Neural progenitor cell (in vitro differentiated cells): ENCODE measurements around the gene TMEM175. TPM values are rescaled to one million over a fixed set of nuclear protein-coding genes. Genes with fewer than 3 reads are reported as not detected.

Experiments
- DNase-seq: peaks from one replicate; pipeline ENCODE4 v3.0.0-alpha.2; 2016; ENCODE audit warnings: low spot score
- H2AFZ ChIP-seq: fragments of 200-600 bp; sonication (generic); replicated peaks from 2 replicates; pipeline ENCODE4 v1.6.1; 2016; ENCODE audit warnings: antibody characterized with exemption
- H3F3A ChIP-seq: fragments of 200-600 bp; sonication (generic); 2 replicates; pipeline ENCODE4 v1.6.1; 2016; ENCODE audit warnings: antibody characterized with exemption, low read depth
- H3K27ac ChIP-seq: fragments of 200-600 bp; sonication (generic); 2 replicates; pipeline ENCODE4 v1.5.1; 2016; ENCODE audit warnings: mild to moderate bottlenecking
- H3K27me3 ChIP-seq: fragments of 200-600 bp; sonication (generic); 2 replicates; pipeline ENCODE4 v1.6.1; 2016; ENCODE audit warnings: mild to moderate bottlenecking, moderate library complexity
- H3K36me3 ChIP-seq: fragments of 200-600 bp; sonication (generic); 2 replicates; pipeline ENCODE4 v1.5.1; 2016
- H3K4me1 ChIP-seq: fragments of 200-600 bp; sonication (generic); 2 replicates; pipeline ENCODE4 v1.6.1; 2016; ENCODE audit warnings: mixed run types
- H3K4me2 ChIP-seq: fragments of 200-600 bp; sonication (generic); 2 replicates; pipeline ENCODE4 v1.6.1; 2016
- H3K4me3 ChIP-seq: fragments of 200-600 bp; sonication (generic); 2 replicates; pipeline ENCODE4 v1.5.1; 2016
- H3K79me2 ChIP-seq: fragments of 200-600 bp; sonication (generic); 2 replicates; pipeline ENCODE4 v1.6.1; 2016; ENCODE audit warnings: low read depth
- H3K9ac ChIP-seq: fragments of 200-600 bp; sonication (generic); 2 replicates; pipeline ENCODE4 v1.6.1; 2016
- H3K9me3 ChIP-seq: fragments of 200-600 bp; sonication (generic); 2 replicates; pipeline ENCODE4 v1.5.1; 2016; ENCODE audit warnings: low read depth
- H4K20me1 ChIP-seq: fragments of 200-600 bp; sonication (generic); 2 replicates; pipeline ENCODE4 v1.6.1; 2016; ENCODE audit warnings: low read depth
- H3K27ac Mint-ChIP-seq: 3 replicates; pipeline ENCODE4 v1.8.0; 2021; ENCODE audit warnings: mixed read lengths
- H3K27me3 Mint-ChIP-seq: 2 replicates; pipeline ENCODE4 v1.8.0; 2022; ENCODE audit warnings: low read depth, mild to moderate bottlenecking, inconsistent platforms, moderate library complexity, mixed read lengths; ENCODE audit not compliant: insufficient read depth
- H3K36me3 Mint-ChIP-seq: 3 replicates; pipeline ENCODE4 v1.8.0; 2021; ENCODE audit warnings: mixed read lengths
- H3K4me1 Mint-ChIP-seq: 3 replicates; pipeline ENCODE4 v1.8.0; 2021; ENCODE audit warnings: mixed read lengths
- H3K4me3 Mint-ChIP-seq: 3 replicates; pipeline ENCODE4 v1.8.0; 2021; ENCODE audit warnings: mild to moderate bottlenecking, moderate library complexity, mixed read lengths
- H3K9me3 Mint-ChIP-seq: 3 replicates; pipeline ENCODE4 v1.8.0; 2020; ENCODE audit warnings: mixed read lengths
- EZH2 ChIP-seq: fragments of 200-600 bp; sonication (generic); IDR thresholded peaks from 2 replicates; pipeline ENCODE4 v1.6.1; 2017; ENCODE audit warnings: antibody characterized with exemption, mild to moderate bottlenecking, moderate library complexity
- EZH2phosphoT487 ChIP-seq: fragments of 200-600 bp; sonication (generic); IDR thresholded peaks from 2 replicates; pipeline ENCODE4 v1.6.1; 2017; ENCODE audit warnings: antibody characterized with exemption
- total RNA-seq: library from RNA; depleted of rRNA; stranded (reverse); fragments of >200 nt; gene quantifications from 2 replicates; pipeline ENCODE4 v1.2.3, GENCODE V29; 2015; ENCODE audit warnings: low replicate concordance
- TF ChIP-seq, protein P1 (sequence below): fragments of 200-600 bp; sonication (generic); IDR thresholded peaks from 2 replicates; pipeline ENCODE4 v1.5.1; 2017; ENCODE audit warnings: antibody characterized with exemption, mild to moderate bottlenecking

TMEM175 gene, protein sequence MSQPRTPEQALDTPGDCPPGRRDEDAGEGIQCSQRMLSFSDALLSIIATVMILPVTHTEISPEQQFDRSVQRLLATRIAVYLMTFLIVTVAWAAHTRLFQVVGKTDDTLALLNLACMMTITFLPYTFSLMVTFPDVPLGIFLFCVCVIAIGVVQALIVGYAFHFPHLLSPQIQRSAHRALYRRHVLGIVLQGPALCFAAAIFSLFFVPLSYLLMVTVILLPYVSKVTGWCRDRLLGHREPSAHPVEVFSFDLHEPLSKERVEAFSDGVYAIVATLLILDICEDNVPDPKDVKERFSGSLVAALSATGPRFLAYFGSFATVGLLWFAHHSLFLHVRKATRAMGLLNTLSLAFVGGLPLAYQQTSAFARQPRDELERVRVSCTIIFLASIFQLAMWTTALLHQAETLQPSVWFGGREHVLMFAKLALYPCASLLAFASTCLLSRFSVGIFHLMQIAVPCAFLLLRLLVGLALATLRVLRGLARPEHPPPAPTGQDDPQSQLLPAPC
- 4.4 and 10.1 TPM in 2 replicates for total RNA-seq

DNA sequence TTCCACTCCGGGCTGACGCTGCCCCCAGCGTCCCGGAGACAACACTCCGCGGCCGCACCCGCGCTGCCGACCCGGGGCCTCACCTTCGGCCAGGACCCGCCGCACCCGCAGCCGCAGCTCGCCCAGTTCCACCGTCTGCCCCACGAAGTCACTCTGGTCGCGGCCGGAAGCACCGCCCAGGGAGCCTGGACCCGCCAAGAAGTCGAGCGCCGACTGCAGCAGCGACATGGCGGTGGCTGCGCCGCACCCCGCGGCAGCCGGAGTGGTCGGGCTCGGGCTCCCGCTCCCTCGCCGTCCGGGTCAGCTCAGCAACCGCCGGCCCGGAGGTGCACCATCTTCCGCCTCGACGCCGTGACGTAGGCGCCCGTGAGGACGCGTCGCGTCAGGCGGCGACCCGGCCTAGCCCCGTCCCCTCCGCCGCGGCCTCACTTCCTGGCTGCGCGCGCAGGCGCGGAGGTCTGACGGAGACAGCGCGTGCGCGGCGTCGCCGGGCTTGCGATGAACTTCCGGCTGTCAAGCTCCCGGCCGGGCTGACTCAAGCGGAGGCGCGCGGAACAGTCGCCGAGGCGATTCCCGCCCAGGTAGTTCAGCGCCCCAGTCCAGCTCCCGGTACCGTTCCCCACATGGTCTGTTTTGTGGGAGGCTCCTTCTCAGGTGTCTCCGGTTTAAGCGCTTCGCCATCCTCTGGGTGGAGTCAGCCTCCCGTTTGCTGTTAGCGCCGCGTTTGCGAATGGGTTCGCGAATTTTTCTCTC is at the start of gene TMEM175, which contains the start of gene GAK:
Gene TMEM175, plus strand, starts transcription at position 501 of the 753 bp plus-strand sequence. CDS start 15,280 bp downstream, outside the sequence.
Gene GAK, minus strand, starts transcription at position 357 of the 753 bp plus-strand sequence. Its CDS starts 129 bp downstream, at position 228.
- H3K79me2 ChIP-seq = peaks cover 32% of the 10 kb centered on the region
- H3K4me3 Mint-ChIP-seq = peak within 1 kb of the TSS; percentile 97

DNA sequence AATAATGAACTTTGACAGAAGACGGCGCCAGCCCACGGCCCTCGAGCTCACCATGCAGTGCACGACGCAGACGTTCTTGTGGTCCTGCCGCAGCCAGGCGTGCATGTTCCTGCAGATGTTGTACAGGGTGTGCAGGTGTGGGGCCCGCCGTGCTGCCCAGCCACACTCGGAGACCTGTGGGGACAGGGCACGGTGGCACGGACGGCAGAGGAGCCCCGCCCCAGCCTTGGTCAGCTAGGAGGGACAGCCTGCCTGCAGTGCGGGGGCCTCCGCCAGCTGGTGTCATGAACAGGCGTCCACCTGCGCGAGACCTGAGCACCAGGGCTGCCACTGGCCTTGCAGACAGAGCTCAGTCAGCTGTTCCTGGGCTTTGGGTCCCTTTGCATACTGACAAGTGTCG is 49.6 kb upstream of the TMEM175 start:
- Histone ChIP-seq H3K79me2 (no peaks in the 10 kb centered on the region), H3K4me1 (no peaks in the 10 kb centered on the region), H3K9me3 (no peaks in the 10 kb centered on the region), H3K4me2 (no peak overlapping the region), H3K27ac (no peak overlapping the region), H3K4me3 (no peak overlapping the region), H3K36me3 (no peaks in the 10 kb centered on the region), H3K27me3 (no peaks in the 10 kb centered on the region), H4K20me1 (no peaks in the 10 kb centered on the region), H2AFZ (no peak overlapping the region), H3F3A (peaks cover 5% of the 10 kb centered on the region), H3K9ac (no peak overlapping the region)
- Mint-ChIP-seq H3K9me3 (peaks cover 3% of the 10 kb centered on the region), H3K36me3 (peaks cover 17% of the 10 kb centered on the region), H3K27me3 (peaks cover 4% of the 10 kb centered on the region), H3K4me1 (no peaks in the 10 kb centered on the region), H3K27ac (no peak overlapping the region), H3K4me3 (no peak overlapping the region)
- no peak for DNase-seq
- TF ChIP-seq EZH2phosphoT487 = no peak

More for the DNA sequence above, at the start of gene TMEM175, which contains the start of gene GAK:
- Mint-ChIP-seq H3K27ac (peak within 1 kb of the TSS; percentile 86), H3K9me3 (no peaks in the 10 kb centered on the region), H3K4me1 (peaks cover 18% of the 10 kb centered on the region), H3K36me3 (no peaks in the 10 kb centered on the region), H3K27me3 (peaks cover 11% of the 10 kb centered on the region)
- Histone ChIP-seq H3K36me3 (no peaks in the 10 kb centered on the region), H3K27me3 (no peaks in the 10 kb centered on the region), H3K9ac (peak within 1 kb of the TSS; percentile 74), H3K27ac (no peak within 1 kb of the TSS), H3K4me1 (no peaks in the 10 kb centered on the region), H3F3A (peaks cover 10% of the 10 kb centered on the region), H3K4me2 (peak within 1 kb of the TSS; percentile 92), H2AFZ (peak within 1 kb of the TSS; percentile 97), H3K9me3 (no peaks in the 10 kb centered on the region), H4K20me1 (peaks cover 30% of the 10 kb centered on the region), H3K4me3 (peak within 1 kb of the TSS; percentile 90)
- peak; percentile 99 for DNase-seq
- TF ChIP-seq EZH2 = peak; percentile 16
- TF ChIP-seq, protein P1, sequence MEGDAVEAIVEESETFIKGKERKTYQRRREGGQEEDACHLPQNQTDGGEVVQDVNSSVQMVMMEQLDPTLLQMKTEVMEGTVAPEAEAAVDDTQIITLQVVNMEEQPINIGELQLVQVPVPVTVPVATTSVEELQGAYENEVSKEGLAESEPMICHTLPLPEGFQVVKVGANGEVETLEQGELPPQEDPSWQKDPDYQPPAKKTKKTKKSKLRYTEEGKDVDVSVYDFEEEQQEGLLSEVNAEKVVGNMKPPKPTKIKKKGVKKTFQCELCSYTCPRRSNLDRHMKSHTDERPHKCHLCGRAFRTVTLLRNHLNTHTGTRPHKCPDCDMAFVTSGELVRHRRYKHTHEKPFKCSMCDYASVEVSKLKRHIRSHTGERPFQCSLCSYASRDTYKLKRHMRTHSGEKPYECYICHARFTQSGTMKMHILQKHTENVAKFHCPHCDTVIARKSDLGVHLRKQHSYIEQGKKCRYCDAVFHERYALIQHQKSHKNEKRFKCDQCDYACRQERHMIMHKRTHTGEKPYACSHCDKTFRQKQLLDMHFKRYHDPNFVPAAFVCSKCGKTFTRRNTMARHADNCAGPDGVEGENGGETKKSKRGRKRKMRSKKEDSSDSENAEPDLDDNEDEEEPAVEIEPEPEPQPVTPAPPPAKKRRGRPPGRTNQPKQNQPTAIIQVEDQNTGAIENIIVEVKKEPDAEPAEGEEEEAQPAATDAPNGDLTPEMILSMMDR = no peak

DNA sequence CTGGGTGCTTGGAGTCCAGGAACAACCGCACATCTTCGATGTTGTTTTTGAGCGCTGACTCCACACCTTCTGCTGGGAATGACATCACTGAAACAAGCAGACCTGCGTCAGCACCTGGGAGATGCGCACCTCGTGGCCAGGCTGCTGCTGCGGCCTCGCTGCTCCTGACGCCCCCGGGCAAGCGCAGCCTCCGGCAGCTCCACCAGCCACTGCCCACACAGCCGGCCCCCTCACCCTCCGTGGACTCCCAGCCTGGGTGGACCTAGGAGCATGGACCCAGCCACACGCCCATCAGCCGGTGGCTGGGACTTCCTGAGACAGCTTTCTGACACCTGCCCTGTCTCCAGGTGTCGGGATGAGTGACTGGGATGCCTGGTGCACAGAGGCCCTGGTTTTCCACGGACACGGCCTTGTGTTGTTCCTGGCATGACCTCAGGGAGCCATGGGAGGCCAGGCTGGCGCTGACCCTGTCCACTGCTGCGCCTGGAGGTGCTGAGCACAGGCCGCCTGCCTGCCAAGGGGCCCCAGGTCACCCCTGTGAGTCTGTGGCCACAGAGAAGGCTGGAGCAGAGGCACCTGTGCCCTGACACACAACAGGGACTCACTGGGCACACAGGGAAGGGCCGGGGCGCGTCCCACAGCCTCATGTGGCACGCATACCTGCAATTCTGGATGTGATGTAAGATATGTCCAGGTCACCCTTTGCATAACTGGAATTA is 48.7 kb upstream of the TMEM175 start:
- H3K36me3 ChIP-seq = no peaks in the 10 kb centered on the region
- no peak overlapping the region for H3K9ac ChIP-seq
- Mint-ChIP-seq H3K4me3 (no peak overlapping the region), H3K27ac (no peak overlapping the region), H3K9me3 (peaks cover 5% of the 10 kb centered on the region), H3K4me1 (no peaks in the 10 kb centered on the region), H3K36me3 (peaks cover 21% of the 10 kb centered on the region), H3K27me3 (peaks cover 4% of the 10 kb centered on the region)
- peaks cover 7% of the 10 kb centered on the region for H3F3A ChIP-seq
- H3K79me2 ChIP-seq = no peaks in the 10 kb centered on the region
- H2AFZ ChIP-seq = no peak overlapping the region
- no peaks in the 10 kb centered on the region for H3K27me3 ChIP-seq
- no peak for TF ChIP-seq EZH2
- TF ChIP-seq EZH2phosphoT487 = no peak
- H3K4me3 ChIP-seq = no peak overlapping the region
- no peaks in the 10 kb centered on the region for H3K9me3 ChIP-seq
- no peak for DNase-seq
- H3K27ac ChIP-seq = no peak overlapping the region
- H3K4me2 ChIP-seq = no peak overlapping the region
- no peaks in the 10 kb centered on the region for H3K4me1 ChIP-seq
- no peaks in the 10 kb centered on the region for H4K20me1 ChIP-seq

DNA sequence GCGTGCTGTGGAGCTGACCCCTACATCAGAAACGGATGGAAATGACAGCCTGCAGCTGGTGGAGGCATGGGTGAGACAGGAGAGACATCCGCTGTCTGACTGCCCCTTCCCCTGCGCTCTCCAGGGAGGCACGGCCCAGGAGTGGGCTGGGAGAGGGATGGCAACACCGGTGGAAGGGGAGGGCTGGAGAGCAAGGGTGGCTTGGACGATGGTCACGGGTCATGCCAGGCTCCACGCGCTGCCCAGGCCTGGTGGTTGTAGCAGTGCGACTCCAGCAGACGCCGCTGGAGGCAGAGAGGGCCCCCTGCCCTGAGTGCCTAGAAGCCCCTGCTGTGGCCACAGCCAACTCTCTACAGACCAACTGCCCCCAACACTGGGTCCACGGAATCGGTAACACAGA is 48.0 kb upstream of the TMEM175 start:
- no peaks in the 10 kb centered on the region for H3K4me1 ChIP-seq
- no peak for DNase-seq
- TF ChIP-seq EZH2 (no peak), EZH2phosphoT487 (no peak)
- H3K36me3 ChIP-seq = no peaks in the 10 kb centered on the region
- H3K27me3 Mint-ChIP-seq = peaks cover 4% of the 10 kb centered on the region
- H3K4me3 ChIP-seq = no peak overlapping the region
- no peak overlapping the region for H3K4me2 ChIP-seq
- H3K79me2 ChIP-seq = no peaks in the 10 kb centered on the region
- peaks cover 5% of the 10 kb centered on the region for H3K9me3 Mint-ChIP-seq
- H3K27me3 ChIP-seq = no peaks in the 10 kb centered on the region
- H3K4me3 Mint-ChIP-seq = no peak overlapping the region
- peaks cover 7% of the 10 kb centered on the region for H3F3A ChIP-seq
- H3K27ac Mint-ChIP-seq = no peak overlapping the region
- H4K20me1 ChIP-seq = no peaks in the 10 kb centered on the region
- no peak overlapping the region for H3K9ac ChIP-seq
- H3K36me3 Mint-ChIP-seq = peaks cover 20% of the 10 kb centered on the region
- no peaks in the 10 kb centered on the region for H3K4me1 Mint-ChIP-seq
- H2AFZ ChIP-seq = no peak overlapping the region
- H3K9me3 ChIP-seq = no peaks in the 10 kb centered on the region
- no peak overlapping the region for H3K27ac ChIP-seq
